Osteocyte (in vitro differentiated cells): ENCODE data around the gene CLEC16A. TPM values are rescaled to one million over a fixed set of nuclear protein-coding genes. Genes with fewer than 3 reads are reported as not detected.

ENCODE experiments used
- DNase-seq: peaks from one replicate; pipeline ENCODE4 v3.0.0; 2021; ENCODE audit warnings: mixed read lengths; ENCODE audit not compliant: unreplicated experiment; ENCODE audit errors: extremely low spot score
- H3K27ac Mint-ChIP-seq: one replicate; pipeline ENCODE4 v1.8.0; 2021; ENCODE audit warnings: mild to moderate bottlenecking, mixed read lengths; ENCODE audit not compliant: unreplicated experiment
- H3K27me3 Mint-ChIP-seq: one replicate; pipeline ENCODE4 v1.8.0; 2021; ENCODE audit warnings: mixed read lengths; ENCODE audit not compliant: unreplicated experiment
- H3K36me3 Mint-ChIP-seq: one replicate; pipeline ENCODE4 v1.8.0; 2021; ENCODE audit warnings: mixed read lengths; ENCODE audit not compliant: unreplicated experiment
- H3K4me1 Mint-ChIP-seq: one replicate; pipeline ENCODE4 v1.8.0; 2021; ENCODE audit warnings: mixed read lengths; ENCODE audit not compliant: unreplicated experiment
- H3K4me3 Mint-ChIP-seq: one replicate; pipeline ENCODE4 v1.8.0; 2021; ENCODE audit warnings: mild to moderate bottlenecking, moderate library complexity, mixed read lengths; ENCODE audit not compliant: unreplicated experiment
- H3K9me3 Mint-ChIP-seq: one replicate; pipeline ENCODE4 v1.8.0; 2021; ENCODE audit warnings: mixed read lengths; ENCODE audit not compliant: unreplicated experiment
- total RNA-seq: library from RNA; stranded (reverse); gene quantifications from 2 replicates; pipeline ENCODE4 v1.2.1, GENCODE V29; 2021
- TF ChIP-seq, protein P1 (sequence below): fragments of 200-600 bp; sonication (generic); IDR thresholded peaks from 2 replicates; pipeline ENCODE4 v1.5.0; 2021; ENCODE audit warnings: antibody characterized with exemption, mild to moderate bottlenecking, moderate library complexity

Gene CLEC16A
- total RNA-seq, 1 donor from 2014 or later: 22.1 TPM

- no peak for DNase-seq
- TF ChIP-seq, protein P1, sequence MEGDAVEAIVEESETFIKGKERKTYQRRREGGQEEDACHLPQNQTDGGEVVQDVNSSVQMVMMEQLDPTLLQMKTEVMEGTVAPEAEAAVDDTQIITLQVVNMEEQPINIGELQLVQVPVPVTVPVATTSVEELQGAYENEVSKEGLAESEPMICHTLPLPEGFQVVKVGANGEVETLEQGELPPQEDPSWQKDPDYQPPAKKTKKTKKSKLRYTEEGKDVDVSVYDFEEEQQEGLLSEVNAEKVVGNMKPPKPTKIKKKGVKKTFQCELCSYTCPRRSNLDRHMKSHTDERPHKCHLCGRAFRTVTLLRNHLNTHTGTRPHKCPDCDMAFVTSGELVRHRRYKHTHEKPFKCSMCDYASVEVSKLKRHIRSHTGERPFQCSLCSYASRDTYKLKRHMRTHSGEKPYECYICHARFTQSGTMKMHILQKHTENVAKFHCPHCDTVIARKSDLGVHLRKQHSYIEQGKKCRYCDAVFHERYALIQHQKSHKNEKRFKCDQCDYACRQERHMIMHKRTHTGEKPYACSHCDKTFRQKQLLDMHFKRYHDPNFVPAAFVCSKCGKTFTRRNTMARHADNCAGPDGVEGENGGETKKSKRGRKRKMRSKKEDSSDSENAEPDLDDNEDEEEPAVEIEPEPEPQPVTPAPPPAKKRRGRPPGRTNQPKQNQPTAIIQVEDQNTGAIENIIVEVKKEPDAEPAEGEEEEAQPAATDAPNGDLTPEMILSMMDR: no peak
- no peaks in the 10 kb centered on the region for H3K36me3 Mint-ChIP-seq
- H3K4me1 Mint-ChIP-seq: peaks cover 13% of the 10 kb centered on the region
- H3K9me3 Mint-ChIP-seq: no peaks in the 10 kb centered on the region
- no peak overlapping the region for H3K4me3 Mint-ChIP-seq
- peaks cover 2% of the 10 kb centered on the region for H3K27me3 Mint-ChIP-seq
- H3K27ac Mint-ChIP-seq: no peak overlapping the region
Observed at GRCh38 chr16:11203111-11203623, 258.8 kb downstream of the CLEC16A start.

DNA sequence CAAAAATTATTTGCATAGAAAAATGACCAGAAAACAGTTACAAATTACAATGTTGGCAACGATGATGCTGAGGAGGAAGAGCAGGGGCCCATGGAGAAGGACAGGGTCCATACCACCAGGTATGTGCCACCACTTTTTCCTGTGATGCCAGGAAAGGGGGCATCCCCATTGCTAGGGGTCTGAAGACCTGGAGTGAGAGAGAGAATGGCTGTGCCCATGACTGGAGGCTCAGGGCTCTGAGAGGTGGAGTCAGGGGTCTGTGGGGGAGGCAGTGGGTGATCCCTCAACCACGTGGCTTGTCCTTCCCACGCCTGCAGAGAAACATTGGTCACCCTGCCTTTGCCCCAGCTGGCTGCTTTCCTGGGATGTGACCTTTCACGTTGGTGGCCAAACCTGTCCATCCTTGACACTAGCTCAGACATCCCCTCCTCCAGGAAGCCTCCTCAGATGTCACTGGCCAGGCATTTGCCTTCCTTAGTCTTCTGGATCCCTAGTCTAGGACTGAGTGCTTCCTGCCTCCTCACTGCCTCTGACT lies 260.2 kb downstream of the CLEC16A start:
- H3K4me1 Mint-ChIP-seq: peaks cover 13% of the 10 kb centered on the region
- H3K4me3 Mint-ChIP-seq: no peak overlapping the region
- no peaks in the 10 kb centered on the region for H3K36me3 Mint-ChIP-seq
- TF ChIP-seq, protein P1: no peak
- no peaks in the 10 kb centered on the region for H3K9me3 Mint-ChIP-seq
- no peak for DNase-seq
- H3K27me3 Mint-ChIP-seq: peaks cover 2% of the 10 kb centered on the region
- no peak overlapping the region for H3K27ac Mint-ChIP-seq

DNA sequence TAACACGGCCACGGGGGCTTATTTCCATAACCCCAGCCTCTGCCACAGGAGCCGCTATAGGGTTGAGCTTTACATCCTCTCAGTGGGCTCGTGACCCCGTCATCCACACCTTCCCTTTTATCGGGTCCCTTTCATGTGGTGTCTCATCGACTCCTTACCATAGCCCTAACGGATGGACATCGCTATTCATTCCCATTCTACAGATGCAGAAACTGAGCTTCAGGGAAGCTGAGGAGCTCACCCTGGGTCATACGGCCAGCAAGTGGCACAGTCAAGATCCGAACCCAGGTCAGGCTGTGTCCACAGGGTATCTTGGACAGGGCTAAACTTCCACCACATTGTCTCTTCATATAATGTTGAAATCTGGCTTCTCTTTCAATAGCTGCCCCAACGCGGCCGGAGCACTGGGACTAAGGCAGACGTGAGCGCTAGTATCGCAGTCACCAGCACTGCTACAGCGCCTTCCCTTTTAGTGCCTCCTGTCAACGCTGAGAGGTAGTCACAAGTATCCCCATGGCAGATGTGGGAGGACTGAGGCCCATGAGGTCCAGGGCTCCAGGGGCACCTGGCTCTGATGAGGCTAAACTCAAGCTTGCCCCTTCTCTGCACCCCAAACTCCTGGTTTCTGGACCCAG lies 260.8 kb downstream of the CLEC16A start:
- H3K36me3 Mint-ChIP-seq: no peaks in the 10 kb centered on the region
- peaks cover 2% of the 10 kb centered on the region for H3K27me3 Mint-ChIP-seq
- no peak for DNase-seq
- no peak overlapping the region for H3K4me3 Mint-ChIP-seq
- no peak overlapping the region for H3K27ac Mint-ChIP-seq
- TF ChIP-seq, protein P1: no peak
- peaks cover 13% of the 10 kb centered on the region for H3K4me1 Mint-ChIP-seq
- no peaks in the 10 kb centered on the region for H3K9me3 Mint-ChIP-seq

DNA sequence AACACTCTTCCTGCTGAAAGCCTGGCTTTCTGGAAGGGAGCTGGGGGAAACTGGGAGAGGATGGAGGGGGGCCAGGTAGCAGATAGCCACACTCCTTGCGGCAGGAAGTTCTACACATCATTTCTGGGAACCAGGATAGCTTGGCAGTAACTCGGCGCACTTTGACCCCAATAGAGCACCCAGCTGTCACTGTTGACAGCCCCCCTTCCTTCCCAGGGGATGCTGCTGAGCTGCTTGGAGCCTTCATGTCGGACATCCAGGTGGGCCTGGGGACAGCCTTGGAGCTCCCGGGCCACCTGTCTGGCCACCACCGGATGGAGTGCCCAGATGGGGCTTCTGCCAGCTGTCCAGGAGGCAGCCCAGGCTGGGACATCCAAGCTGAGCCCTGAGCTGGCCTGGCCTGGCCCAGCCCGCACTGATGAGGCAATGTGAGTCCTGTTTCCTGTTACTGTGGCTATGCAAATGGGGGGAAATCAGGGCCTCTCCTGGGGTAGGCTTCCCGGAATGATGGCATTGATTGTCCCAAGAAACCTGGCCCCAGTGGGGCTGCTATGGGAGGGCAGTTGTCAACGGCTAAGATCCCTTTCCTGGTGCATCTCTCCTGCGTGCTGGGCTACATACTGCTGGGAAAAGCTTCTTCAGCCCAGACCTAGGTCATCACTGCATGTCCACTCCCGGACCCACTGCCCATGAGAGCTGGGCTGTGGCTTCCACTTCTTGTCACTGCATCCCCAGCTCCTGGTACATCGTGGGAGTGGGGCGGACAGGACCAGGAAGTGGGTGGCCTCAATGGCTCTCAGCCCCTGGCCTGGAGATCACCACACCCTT lies 261.6 kb downstream of the CLEC16A start:
- peaks cover 13% of the 10 kb centered on the region for H3K4me1 Mint-ChIP-seq
- H3K27me3 Mint-ChIP-seq: peaks cover 4% of the 10 kb centered on the region
- no peaks in the 10 kb centered on the region for H3K36me3 Mint-ChIP-seq
- no peak for DNase-seq
- H3K27ac Mint-ChIP-seq: no peak overlapping the region
- TF ChIP-seq, protein P1: no peak
- H3K9me3 Mint-ChIP-seq: no peaks in the 10 kb centered on the region
- H3K4me3 Mint-ChIP-seq: no peak overlapping the region

- DNase-seq: no peak
- TF ChIP-seq, protein P1: no peak
- H3K27ac Mint-ChIP-seq: no peak overlapping the region
- H3K27me3 Mint-ChIP-seq: peaks cover 12% of the 10 kb centered on the region
- no peaks in the 10 kb centered on the region for H3K9me3 Mint-ChIP-seq
- H3K4me1 Mint-ChIP-seq: peaks cover 1% of the 10 kb centered on the region
- no peak overlapping the region for H3K4me3 Mint-ChIP-seq
- H3K36me3 Mint-ChIP-seq: no peaks in the 10 kb centered on the region
Observed at GRCh38 chr16:11207646-11208045, 263.3 kb downstream of the CLEC16A start.
